ENCODE results near the gene SCN3A. TPM values are rescaled to one million over a fixed set of nuclear protein-coding genes. Genes with fewer than 3 reads are reported as not detected.

Gene SCN3A
- total and polyA plus RNA-seq, 9 of the 15 experiments (the other 6 are each of a cell fraction or from before 2014, with no cell fraction given) = not detected

- Histone ChIP-seq H2AFZ (ENCODE audit: low read depth, low read length) (no peak overlapping the region), H3K27me3 (ENCODE audit: control insufficient read depth in 2 of 2, insufficient read depth in 2 of 2, low read length in 2 of 2) (no peaks in the 10 kb centered on the region), H3K4me3 (no peak overlapping the region), H3K27ac (ENCODE audit: extremely low read depth, low read depth, low read length) (no peak overlapping the region), H3K9me3 (replicated peaks; ENCODE audit: control insufficient read depth, insufficient read depth, low read depth, low read length) (no peaks in the 10 kb centered on the region), H3K9ac (ENCODE audit: insufficient read depth in 1 of 2, low read depth in 2 of 2, low read length in 2 of 2) (no peak overlapping the region), H3K4me1 (replicated peaks in 1 of 2; ENCODE audit: control insufficient read depth in 2 of 2, insufficient read depth in 2 of 2, low read length in 2 of 2) (no peaks in the 10 kb centered on the region), H3K36me3 (ENCODE audit: control insufficient read depth, insufficient read depth, low read length) (no peaks in the 10 kb centered on the region), H3K79me2 (ENCODE audit: control insufficient read depth, insufficient read depth, low read length) (no peaks in the 10 kb centered on the region), H4K20me1 (replicated peaks; ENCODE audit: control insufficient read depth, insufficient read depth, low read length) (no peaks in the 10 kb centered on the region), H3K9me1 (ENCODE audit: control insufficient read depth, insufficient read depth, low read length) (no peaks in the 10 kb centered on the region), H3K4me2 (ENCODE audit: insufficient read depth, low read length) (no peak overlapping the region)
- in situ Hi-C loops (cut with MboI) = no loop called here
- no peak for TF ChIP-seq ZNF224 (CRISPR knock-in tag; IDR thresholded peaks at IDR 0.05)
- TF ChIP-seq NR2F6 (CRISPR knock-in tag; IDR thresholded peaks at IDR 0.05) = no peak
- peak; percentile 65 for TF ChIP-seq RFX1 (IDR thresholded peaks at IDR 0.05)
- TF ChIP-seq ZNF274 (IDR thresholded peaks at IDR 0.05; ENCODE audit: borderline replicate concordance, low read depth, low read length) = no peak
- DNase-seq (ENCODE audit: extremely low read depth in 1 of 4, low spot score in 3 of 4) = peak in 1 of 4 experiments; percentile 26
- ChIA-PET POLR2A (no interaction called here), CTCF (ENCODE audit: low intra/inter-chr PET ratio) (no interaction called here)
- WGBS (ENCODE audit: insufficient coverage, low coverage, missing lambda C conversion rate) = 2% methylated on average over 12 of the region's 12 CpGs
- FAIRE-seq = no peak
- no TSS peak for BruUV-seq (replicated peaks)
- intact Hi-C loops (cut with micrococcal nuclease) = no loop called here
- ATAC-seq = no peak
These were observed 136.0 kb downstream of the SCN3A start for GRCh38 chr2:165067643-165068486.

- ChIA-PET POLR2A (no interaction called here), CTCF (ENCODE audit: low intra/inter-chr PET ratio) (no interaction called here)
- no peak overlapping the region for H3K4me3 ChIP-seq
- H3K9me1 ChIP-seq (ENCODE audit: control insufficient read depth, insufficient read depth, low read length) = no peaks in the 10 kb centered on the region
- no TSS peak for BruUV-seq (replicated peaks)
- ATAC-seq = no peak
- 0% methylated on average over 3 of the region's 3 CpGs for WGBS (ENCODE audit: insufficient coverage, low coverage, missing lambda C conversion rate)
- no peaks in the 10 kb centered on the region for H4K20me1 ChIP-seq (replicated peaks; ENCODE audit: control insufficient read depth, insufficient read depth, low read length)
- H3K27ac ChIP-seq (ENCODE audit: extremely low read depth, low read depth, low read length) = no peak overlapping the region
- 0 out of 2 replicates have a peak, but pooled peaks cover under 1% of the 10 kb centered on the region for H3K9me3 ChIP-seq (replicated peaks; ENCODE audit: control insufficient read depth, insufficient read depth, low read depth, low read length)
- intact Hi-C loops (cut with micrococcal nuclease) = no loop called here
- no peak overlapping the region for H3K9ac ChIP-seq (ENCODE audit: insufficient read depth in 1 of 2, low read depth in 2 of 2, low read length in 2 of 2)
- in situ Hi-C loops (cut with MboI) = no loop called here
- H3K36me3 ChIP-seq (ENCODE audit: control insufficient read depth, insufficient read depth, low read length) = no peaks in the 10 kb centered on the region
- H2AFZ ChIP-seq (ENCODE audit: low read depth, low read length) = no peak overlapping the region
- no peak overlapping the region for H3K4me2 ChIP-seq (ENCODE audit: insufficient read depth, low read length)
- no peaks in the 10 kb centered on the region for H3K27me3 ChIP-seq (ENCODE audit: control insufficient read depth in 2 of 2, insufficient read depth in 2 of 2, low read length in 2 of 2)
- FAIRE-seq = no peak
- DNase-seq (ENCODE audit: extremely low read depth in 1 of 4, low spot score in 3 of 4) = no peak
- no peaks in the 10 kb centered on the region for H3K4me1 ChIP-seq (replicated peaks in 1 of 2; ENCODE audit: control insufficient read depth in 2 of 2, insufficient read depth in 2 of 2, low read length in 2 of 2)
- no peaks in the 10 kb centered on the region for H3K79me2 ChIP-seq (ENCODE audit: control insufficient read depth, insufficient read depth, low read length)
- TF ChIP-seq MXI1 (IDR thresholded peaks at IDR 0.05; ENCODE audit: low read depth, low read length) (no peak), TCF7 (IDR thresholded peaks at IDR 0.05; ENCODE audit: borderline replicate concordance) (no peak), ZNF282 (CRISPR knock-in tag; IDR thresholded peaks at IDR 0.05) (no peak), TRIM24 (IDR thresholded peaks at IDR 0.05) (no peak), ZNF639 (CRISPR knock-in tag; conservative IDR thresholded peaks at IDR 0.05 in 1 of 2, IDR thresholded peaks at IDR 0.05 in 1 of 2) (no peak), CHD2 (IDR thresholded peaks at IDR 0.05; ENCODE audit: low read depth, low read length) (no peak), MCM5 (IDR thresholded peaks at IDR 0.05; ENCODE audit: low read depth) (no peak), POLR2A (conservative IDR thresholded peaks at IDR 0.05) (no peak), FOXJ2 (tag; IDR thresholded peaks at IDR 0.05) (no peak), ZNF830 (CRISPR knock-in tag; IDR thresholded peaks at IDR 0.05) (no peak), ZNF174 (CRISPR knock-in tag; IDR thresholded peaks at IDR 0.05) (no peak), DACH1 (IDR thresholded peaks at IDR 0.05; ENCODE audit: partially characterized antibody) (no peak), SMC3 (conservative IDR thresholded peaks at IDR 0.05; ENCODE audit: insufficient read depth, low read depth, low read length) (no peak), MIER1 (IDR thresholded peaks at IDR 0.05; ENCODE audit: low read depth) (no peak)
These were observed 139.1 kb downstream of the SCN3A start for GRCh38 chr2:165064743-165065142.
